ENCODE results near the gene SLC25A21.

- TF ChIP-seq CTCF (IDR thresholded peaks at IDR 0.05), result no peak
- TF ChIP-seq POLR2A (IDR thresholded peaks at IDR 0.05), result no peak
These were observed 236.3 kb downstream of the SLC25A21 start for GRCh38 chr14:36935976-36936678.
